Raji (cell line): Measurements from ENCODE around the gene TTC39B.

ENCODE experiments used
- POLR2A ChIP-seq: IDR thresholded peaks from 2 replicates; pipeline ENCODE4 v1.6.1; 2011; ENCODE audit warnings: low read depth, low read length, control low read depth; ENCODE audit not compliant: insufficient read depth

The TTC39B gene

DNA sequence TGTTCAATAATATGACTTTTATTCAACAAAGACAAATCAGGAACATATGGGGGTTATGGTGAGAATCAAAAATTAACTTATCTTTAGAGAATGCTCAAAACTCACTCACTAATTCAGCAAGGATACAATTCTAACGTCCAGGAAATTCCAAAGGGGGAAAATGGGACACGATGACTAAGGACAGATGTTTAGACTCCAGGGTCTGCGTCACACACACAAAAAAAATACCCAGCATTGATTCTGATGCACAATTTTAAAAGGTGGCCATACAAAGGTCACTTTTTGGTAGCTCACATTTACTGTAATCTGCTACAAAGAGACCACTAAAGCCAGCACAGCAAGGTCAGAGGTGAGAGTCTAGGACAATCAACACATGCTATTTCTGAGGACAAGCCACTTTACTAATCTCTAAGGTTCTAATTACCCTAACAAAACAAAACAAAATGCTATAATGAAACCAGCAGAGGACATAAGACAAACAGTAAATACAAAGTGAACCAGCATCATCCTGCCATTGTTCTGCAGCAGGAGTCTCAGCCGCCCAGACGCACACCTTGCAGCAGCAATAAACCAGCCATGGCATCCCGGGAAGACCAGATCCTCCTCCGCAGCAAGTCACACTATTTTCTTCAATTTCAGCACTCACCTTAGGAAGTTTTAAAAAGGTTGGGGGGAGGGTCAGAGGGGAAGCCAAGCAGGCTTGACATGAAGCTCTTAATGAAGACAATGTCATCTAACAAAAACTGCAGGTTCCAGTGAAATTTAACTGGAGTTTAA is 57.8 kb downstream of the TTC39B start:
- no peak for TF ChIP-seq POLR2A

DNA sequence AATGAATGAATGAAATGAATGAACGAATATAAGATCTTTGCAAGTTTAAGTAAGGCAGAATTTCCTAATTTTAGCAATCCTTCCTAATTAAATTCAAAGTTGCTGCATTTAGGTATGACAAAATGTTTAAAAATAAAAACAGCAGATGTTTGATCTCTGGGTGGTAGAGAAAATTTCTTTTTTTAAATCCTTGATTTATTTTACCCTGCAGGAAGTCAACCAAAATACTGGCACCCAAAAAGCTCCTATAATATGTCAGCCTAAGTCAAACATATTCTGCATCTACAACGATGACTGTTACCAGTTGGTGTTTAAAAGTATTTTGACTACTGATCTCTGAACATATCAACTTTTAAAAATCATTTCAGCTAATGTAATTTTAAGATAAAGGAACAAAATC is 58.4 kb downstream of the TTC39B start:
- no peak for TF ChIP-seq POLR2A

DNA sequence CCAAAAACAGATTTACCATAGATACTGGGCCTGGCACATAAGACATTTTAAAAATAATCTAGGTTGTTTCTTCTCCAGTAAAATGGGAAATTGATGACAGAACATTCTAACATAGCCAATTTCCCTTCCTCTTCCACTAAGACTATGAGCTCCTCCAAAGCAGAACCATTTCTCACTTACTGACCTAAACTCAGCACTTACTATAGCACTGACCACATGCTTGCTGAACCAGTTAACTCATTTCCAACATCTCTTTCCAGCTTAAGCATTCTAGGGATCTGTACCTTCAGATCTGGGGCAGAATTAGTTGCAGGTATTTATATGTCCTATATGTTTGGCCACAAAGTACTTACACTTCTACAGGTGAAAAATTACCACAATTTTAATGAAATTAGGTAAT is 58.9 kb downstream of the TTC39B start:
- no peak for TF ChIP-seq POLR2A

DNA sequence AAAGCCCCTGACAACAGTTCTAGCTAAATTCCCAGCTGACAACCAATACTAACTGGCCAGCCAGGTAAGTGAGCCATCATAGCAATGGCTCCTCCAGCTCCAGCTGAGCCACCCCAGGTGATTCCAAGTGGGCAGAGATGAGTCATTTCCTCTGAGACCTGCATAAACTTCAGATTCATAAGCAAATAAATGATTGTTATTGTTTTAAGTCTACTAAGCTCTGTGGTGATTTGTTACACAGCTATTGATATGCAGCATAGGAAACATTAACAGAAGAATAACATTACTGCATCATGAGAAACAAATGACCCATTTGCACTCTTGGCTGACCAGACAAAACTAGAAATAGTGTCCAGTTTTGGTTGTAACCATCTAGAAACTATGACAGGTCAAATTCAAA is 60.3 kb downstream of the TTC39B start:
- TF ChIP-seq POLR2A: no peak

DNA sequence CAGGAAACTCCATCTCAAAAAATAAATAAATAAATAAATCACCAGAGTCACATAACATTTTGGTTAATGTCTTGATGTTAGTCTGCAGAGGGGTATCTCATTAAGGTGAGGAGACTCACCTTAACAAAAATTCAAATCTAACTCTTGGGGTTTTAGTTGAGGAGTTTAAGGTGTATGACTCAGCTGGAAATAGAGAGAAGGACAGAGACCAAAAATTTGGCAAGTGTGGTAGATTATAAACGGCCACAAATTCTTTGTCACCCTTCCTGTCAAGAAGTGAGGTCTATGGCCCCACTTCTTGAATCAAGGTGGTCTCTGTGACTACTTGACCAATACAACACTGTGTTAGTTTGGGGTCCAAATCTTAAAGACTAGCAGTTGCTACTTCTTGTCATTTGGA is 60.8 kb downstream of the TTC39B start:
- no peak for TF ChIP-seq POLR2A

DNA sequence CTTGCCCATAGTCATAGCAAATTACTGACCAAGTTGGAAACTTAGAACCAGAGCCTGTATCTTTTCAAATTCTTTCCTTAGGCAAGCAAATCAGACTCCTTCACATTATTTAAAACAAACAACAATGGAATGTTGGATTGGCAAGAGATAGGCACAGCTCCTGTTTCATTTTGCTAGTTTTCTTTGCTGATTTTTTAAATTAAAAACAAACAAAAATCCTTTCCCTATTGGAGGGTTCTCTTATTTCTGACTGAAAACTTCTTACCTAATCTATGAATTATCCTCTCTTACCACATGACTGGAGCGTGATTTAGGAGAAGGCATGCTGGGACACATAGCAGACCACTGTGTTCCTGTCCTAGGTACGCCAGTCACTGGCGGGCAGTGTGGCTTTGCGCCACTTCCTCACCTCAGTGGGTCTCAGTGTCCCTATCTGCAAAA is 63.0 kb downstream of the TTC39B start:
- no peak for TF ChIP-seq POLR2A

DNA sequence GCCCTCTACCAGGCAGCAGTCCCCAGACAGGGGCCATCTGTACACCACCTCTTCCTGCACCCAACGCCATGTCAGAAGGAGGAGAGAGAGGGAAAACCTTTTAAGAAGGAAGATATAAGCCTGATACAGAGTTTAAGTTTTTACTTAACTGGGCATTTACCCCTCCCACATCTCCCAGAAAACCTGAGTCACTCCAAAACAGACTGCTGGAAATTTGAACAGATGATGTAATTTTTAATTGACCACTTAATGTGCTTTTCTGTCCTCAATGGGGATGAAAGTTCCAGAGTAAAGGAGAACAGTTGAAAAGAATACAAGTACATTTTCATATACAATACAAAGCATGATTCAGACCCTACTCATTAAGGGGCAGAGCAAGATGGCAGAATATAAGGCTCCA is 63.9 kb downstream of the TTC39B start:
- no peak for TF ChIP-seq POLR2A

DNA sequence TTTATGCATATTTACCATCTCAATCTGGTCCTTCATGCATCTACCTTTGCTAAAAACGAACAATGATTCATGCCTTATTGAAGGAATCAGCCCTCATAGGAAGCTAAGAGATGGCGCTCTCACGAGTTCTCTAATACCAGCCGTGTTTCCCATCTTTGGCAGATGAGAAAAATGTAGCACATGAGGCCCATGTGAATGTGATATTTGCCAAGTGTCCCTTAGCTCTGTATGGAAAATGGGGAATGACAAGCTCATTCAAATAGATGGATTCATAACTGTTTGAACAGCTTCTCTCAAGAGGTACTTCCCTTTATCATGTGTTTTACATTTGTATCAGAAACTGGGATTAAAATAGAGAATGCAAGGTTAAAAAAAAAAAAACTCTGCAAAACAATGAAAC is 66.1 kb downstream of the TTC39B start:
- TF ChIP-seq POLR2A: no peak

DNA sequence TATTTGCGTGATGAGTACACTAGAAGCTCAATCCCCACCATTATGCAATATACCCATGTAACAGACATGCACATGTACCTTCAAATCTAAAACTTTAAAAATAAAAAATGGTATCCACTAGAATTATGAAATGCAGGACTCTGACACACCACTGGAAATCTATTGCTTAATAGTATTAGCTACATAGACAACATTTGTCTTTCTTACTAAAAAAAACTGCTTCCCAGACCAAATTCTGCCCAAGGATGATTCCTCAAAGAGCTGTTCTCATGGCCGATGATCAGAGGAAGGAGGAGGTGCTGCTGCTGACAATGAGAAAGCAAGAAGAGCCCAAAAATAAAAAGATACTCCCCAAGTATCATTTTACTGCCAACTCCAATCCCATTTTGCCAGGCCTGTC is 67.2 kb downstream of the TTC39B start:
- no peak for TF ChIP-seq POLR2A

DNA sequence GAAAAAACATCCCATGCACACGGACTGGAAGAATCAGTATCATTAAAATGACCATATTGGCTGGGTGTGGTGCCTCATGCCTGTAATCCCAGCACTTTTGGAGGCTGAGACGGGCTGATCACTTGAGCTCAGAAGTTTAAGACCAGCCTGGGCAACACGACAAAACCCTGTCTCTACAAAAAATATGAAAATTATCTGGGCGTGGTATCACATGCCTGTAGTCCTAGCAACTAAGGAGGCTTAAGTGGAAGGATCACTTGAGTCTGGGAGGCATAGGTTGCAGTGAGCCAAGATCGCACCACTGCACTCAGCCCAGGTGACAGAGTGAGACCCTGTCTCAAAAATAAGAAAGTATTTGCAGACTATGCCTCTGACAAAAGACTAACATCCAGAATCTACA is 68.4 kb downstream of the TTC39B start:
- TF ChIP-seq POLR2A: no peak

DNA sequence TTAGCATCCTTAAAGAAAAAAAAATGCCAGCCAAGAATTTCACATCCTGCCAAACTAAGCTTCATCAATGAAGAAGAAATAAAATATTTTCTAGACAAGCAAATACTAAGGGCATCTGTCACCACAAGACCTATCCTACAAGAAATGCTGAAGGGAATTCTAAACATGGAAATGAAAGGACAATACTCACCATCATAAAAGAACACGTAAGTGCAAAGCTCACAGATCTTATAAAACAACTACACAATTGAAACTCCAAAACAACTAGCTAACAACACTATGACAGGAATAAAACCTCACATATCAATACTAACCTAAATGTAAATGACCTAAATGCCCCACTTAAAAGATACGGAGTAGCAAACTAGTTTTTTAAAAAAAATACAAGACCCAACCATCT is 71.4 kb downstream of the TTC39B start:
- TF ChIP-seq POLR2A: no peak

DNA sequence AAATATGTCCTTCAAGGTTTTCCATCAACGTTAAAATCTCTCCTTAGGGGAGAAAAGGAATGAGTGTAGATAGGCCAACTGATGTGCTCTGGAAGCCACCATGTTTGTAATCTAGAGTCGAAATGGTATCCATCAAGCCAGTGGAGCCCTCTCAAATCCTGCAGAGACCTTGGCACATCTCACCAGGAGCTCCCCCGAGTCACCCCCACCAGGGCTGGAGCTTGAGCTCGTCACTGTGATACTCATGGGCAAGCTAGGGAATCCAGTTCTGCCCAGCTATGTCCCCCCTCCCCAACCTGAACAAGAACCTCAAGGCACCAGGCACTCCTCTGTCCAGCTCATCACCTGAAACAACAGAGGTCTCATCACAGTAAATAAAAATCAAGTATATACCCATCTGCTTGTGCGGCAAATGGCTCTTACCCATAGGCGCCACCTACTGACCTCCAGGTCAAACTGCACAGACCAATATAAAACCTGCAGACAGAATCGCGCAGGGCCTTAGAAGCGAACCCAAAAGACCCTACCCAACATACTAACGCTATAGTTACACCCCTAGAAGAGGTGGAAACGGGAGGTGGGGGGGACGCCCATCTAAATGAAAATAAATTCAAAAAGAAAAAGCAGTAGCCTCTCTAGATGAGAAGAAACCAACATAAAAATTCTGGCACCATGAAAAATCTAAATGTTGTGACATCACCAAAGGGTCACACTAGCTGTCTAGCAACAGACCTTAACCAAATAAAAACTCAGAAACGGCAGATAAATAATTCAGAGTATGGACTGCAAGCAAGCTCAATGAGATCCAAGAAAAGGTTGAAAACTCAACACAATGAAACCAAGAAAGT is 75.0 kb downstream of the TTC39B start:
- no peak for TF ChIP-seq POLR2A

DNA sequence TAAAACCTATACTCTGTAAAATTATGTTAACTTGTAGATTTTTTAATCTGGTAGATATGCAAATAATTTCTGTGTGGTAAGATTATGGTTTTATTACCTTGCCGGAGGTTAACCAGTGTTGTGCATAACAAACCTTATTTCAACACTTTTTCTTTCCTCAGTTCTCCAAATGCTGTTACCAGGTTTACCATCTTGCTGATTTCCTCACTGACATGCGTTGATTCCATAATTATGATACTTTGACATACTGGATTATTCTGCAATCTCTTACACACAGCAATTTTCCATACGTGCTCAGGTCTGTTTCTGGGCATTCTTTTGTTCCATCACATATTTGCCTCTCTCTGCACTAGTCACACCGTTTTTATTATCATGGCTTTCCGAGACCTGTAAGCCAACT is 77.6 kb downstream of the TTC39B start:
- no peak for TF ChIP-seq POLR2A

DNA sequence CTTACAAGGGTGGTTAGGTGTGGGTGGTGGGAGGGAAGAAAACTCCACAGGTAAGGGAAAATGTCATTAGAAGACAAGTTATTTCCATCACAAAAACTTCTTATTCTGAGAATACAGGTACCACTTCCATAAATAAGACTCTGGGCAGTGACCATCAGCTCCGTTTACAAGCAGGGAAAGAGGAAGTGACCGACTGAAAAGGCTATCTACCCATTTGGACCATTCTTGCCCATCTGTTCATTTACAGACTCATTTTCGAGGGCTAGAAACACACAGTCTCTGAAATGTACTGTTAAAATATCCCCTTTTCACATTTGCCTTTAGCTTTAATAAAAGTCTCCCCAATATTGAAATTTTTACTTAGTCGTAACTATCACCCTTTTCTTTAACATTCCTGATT is 79.5 kb downstream of the TTC39B start:
- TF ChIP-seq POLR2A: no peak

DNA sequence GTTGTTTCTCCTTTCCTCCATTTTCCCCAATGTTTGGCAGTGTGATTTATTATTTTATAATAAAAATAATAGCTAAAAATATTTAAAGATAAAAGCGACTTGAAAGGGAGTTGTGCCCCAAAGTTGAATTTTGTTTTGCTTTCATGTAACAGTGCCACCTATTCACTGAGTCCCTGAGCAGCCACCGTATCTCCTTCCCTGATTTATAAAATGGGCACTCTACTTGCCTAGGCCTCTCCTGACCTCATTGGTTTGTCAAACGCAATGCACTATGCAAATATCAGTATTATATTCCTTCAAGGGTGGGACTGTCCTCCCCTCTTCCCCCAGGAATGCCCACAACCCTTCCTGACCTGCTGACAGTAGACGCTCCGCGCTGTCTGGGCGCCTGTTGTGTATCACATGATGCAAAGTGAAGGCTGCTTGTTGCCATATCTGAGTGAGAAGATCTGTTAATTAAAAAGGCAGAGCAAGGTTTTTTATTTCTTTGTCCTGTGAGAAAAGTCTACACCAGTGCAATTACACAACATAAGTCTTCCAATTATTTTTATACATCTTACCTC is 81.4 kb downstream of the TTC39B start:
- no peak for TF ChIP-seq POLR2A

DNA sequence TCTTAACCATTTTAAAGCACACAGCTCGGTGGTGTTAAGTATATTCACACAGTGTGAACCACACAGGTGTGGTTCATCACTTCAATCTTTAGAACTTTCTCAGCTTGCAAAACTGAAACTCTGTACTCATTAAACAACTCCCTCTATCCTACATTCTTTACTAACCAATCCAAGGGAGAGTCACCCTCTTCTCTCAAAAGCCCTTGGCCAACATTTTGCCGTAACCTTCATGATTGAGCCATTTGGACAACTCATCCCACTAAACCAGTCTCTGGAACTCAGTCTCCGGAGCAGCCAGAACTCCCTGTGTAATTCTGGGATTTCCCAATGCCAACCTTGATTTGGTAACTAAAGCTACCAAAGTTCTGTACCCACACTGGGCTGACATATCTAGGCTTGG is 84.7 kb downstream of the TTC39B start:
- no peak for TF ChIP-seq POLR2A
